ENCODE results near the gene SOWAHC.
"Not testable (repeated sequence)": the region's sequence is repeated elsewhere in the genome, so short reads cannot be mapped to it uniquely, and the experiment has no call there.

GRCh38 chr2:109628321-109628720 lies 14.2 kb downstream of the SOWAHC start:
- not testable (repeated sequence) for TF ChIP-seq POLR2A (IDR thresholded peaks at IDR 0.05; ENCODE audit: low read length); GATA1 (IDR thresholded peaks at IDR 0.05; ENCODE audit: low read depth, low read length)
